Measurements from ENCODE around the gene SNRK. TPM values are rescaled to one million over a fixed set of nuclear protein-coding genes. Genes with fewer than 3 reads are reported as not detected.

The SNRK gene
- total and polyA plus RNA-seq, 9 of the 15 experiments (the other 6 are each of a cell fraction or from before 2014, with no cell fraction given): 1.7 to 12.3 (median 7.3) TPM

- no peak for TF ChIP-seq E4F1 (CRISPR knock-in tag; IDR thresholded peaks at IDR 0.05; ENCODE audit: borderline replicate concordance)
- no peak for TF ChIP-seq ZBTB1 (CRISPR knock-in tag; IDR thresholded peaks at IDR 0.05; ENCODE audit: borderline replicate concordance, low read depth)
- no peak for TF ChIP-seq FOS (IDR thresholded peaks at IDR 0.05; ENCODE audit: extremely low read depth, insufficient read length)
- TF ChIP-seq CHD2 (IDR thresholded peaks at IDR 0.05; ENCODE audit: low read depth, low read length): no peak
Observed at GRCh38 chr3:43348350-43348749, 62.0 kb downstream of the SNRK start (continued).

- no peak overlapping the region for H2AFZ ChIP-seq (ENCODE audit: low read depth, low read length)
- H4K20me1 ChIP-seq (replicated peaks; ENCODE audit: control insufficient read depth, insufficient read depth, low read length): no peaks in the 10 kb centered on the region
- DNase-seq (ENCODE audit: extremely low read depth in 1 of 4, low spot score in 3 of 4): no peak
- no peak overlapping the region for H3K27ac ChIP-seq (ENCODE audit: extremely low read depth, low read depth, low read length)
- H3K4me2 ChIP-seq (ENCODE audit: insufficient read depth, low read length): no peak overlapping the region
- in situ Hi-C loops (cut with MboI): no loop called here
- no peak for ATAC-seq
- H3K79me2 ChIP-seq (ENCODE audit: control insufficient read depth, insufficient read depth, low read length): no peaks in the 10 kb centered on the region
- no peaks in the 10 kb centered on the region for H3K27me3 ChIP-seq (ENCODE audit: control insufficient read depth in 2 of 2, insufficient read depth in 2 of 2, low read length in 2 of 2)
- ChIA-PET POLR2A (interaction anchor here (0.8 to 1.4 kb wide), 3 partner anchors 10 to 86 kb away, joined by 3 to 4 read pairs (median 4); no protein-coding TSS in a partner anchor), CTCF (ENCODE audit: low intra/inter-chr PET ratio) (no interaction called here)
- no TSS peak for BruUV-seq (replicated peaks)
- 0 out of 2 replicates have a peak, but pooled peaks cover 1% of the 10 kb centered on the region for H3K9me3 ChIP-seq (replicated peaks; ENCODE audit: control insufficient read depth, insufficient read depth, low read depth, low read length)
- H3K4me3 ChIP-seq: no peak overlapping the region
- no peaks in the 10 kb centered on the region for H3K9me1 ChIP-seq (ENCODE audit: control insufficient read depth, insufficient read depth, low read length)
- intact Hi-C loops (cut with micrococcal nuclease): no loop called here
- FAIRE-seq: no peak
- H3K36me3 ChIP-seq (ENCODE audit: control insufficient read depth, insufficient read depth, low read length): peaks cover 18% of the 10 kb centered on the region; the same call in 2 of the 3 replicates
- no peak overlapping the region for H3K9ac ChIP-seq (ENCODE audit: insufficient read depth in 1 of 2, low read depth in 2 of 2, low read length in 2 of 2)
- 83% methylated on average over 4 of the region's 4 CpGs for WGBS (ENCODE audit: insufficient coverage, low coverage, missing lambda C conversion rate)
- H3K4me1 ChIP-seq (replicated peaks in 1 of 2; ENCODE audit: control insufficient read depth in 2 of 2, insufficient read depth in 2 of 2, low read length in 2 of 2): no peaks in the 10 kb centered on the region; a peak in 1 of 5 replicates
- TF ChIP-seq CHD7 (IDR thresholded peaks at IDR 0.05; ENCODE audit: low read depth, low read length): no peak
Observed at GRCh38 chr3:43348852-43349574, 62.7 kb downstream of the SNRK start.

Data from K562 (cell line).